Cardiac muscle cell (in vitro differentiated cells and primary cell): ENCODE measurements around the gene NATD1. TPM values are rescaled to one million over a fixed set of nuclear protein-coding genes. Genes with fewer than 3 reads are reported as not detected.

Source experiments
- DNase-seq, 2 donors: peaks; one replicate each; pipeline versions ENCODE4 v3.0.0 to v3.0.0-alpha.2; 2010 to 2017; ENCODE audit warnings: low read depth in 1 of 2, low spot score in 1 of 2
- H3K27ac ChIP-seq: fragments of 200-600 bp; sonication (generic); 2 replicates; pipeline ENCODE4 v1.5.1; 2016
- H3K27me3 ChIP-seq: fragments of 200-600 bp; sonication (generic); 2 replicates; pipeline ENCODE4 v1.6.0; 2016; ENCODE audit warnings: control low read depth
- H3K36me3 ChIP-seq: fragments of 200-600 bp; sonication (generic); 2 replicates; pipeline ENCODE4 v1.5.1; 2016; ENCODE audit warnings: control low read depth
- H3K4me1 ChIP-seq: fragments of 200-600 bp; sonication (generic); 2 replicates; pipeline ENCODE4 v1.8.1; 2017; ENCODE audit warnings: low read depth, mild to moderate bottlenecking, mixed run types
- H3K4me3 ChIP-seq: fragments of 200-600 bp; sonication (generic); 2 replicates; pipeline ENCODE4 v1.5.1; 2016; ENCODE audit warnings: mild to moderate bottlenecking
- H3K9me3 ChIP-seq: fragments of 200-600 bp; sonication (generic); 2 replicates; pipeline ENCODE4 v1.5.1; 2017; ENCODE audit warnings: low read depth, mild to moderate bottlenecking, control low read depth
- CTCF ChIP-seq: IDR thresholded peaks from 2 replicates; pipeline ENCODE4 v1.5.1; 2012; ENCODE audit warnings: low read depth, mild to moderate bottlenecking, low read length
- polyA plus RNA-seq: library from polyadenylated mRNA; unstranded; fragments of >200 nt; fragmentation: Nextera tagmentation; extraction: Ambion mirVana; gene quantifications from 2 replicates; pipeline ENCODE4 v1.2.1, GENCODE V29; 2016
- total RNA-seq: library from RNA; depleted of rRNA; stranded (reverse); fragments of >200 nt; gene quantifications from 2 replicates; pipeline ENCODE4 v1.2.3, GENCODE V29; 2016

NATD1 gene
- total and polyA plus RNA-seq, 2 experiments from 2014 or later, result 12.7 to 28.4 TPM

DNA sequence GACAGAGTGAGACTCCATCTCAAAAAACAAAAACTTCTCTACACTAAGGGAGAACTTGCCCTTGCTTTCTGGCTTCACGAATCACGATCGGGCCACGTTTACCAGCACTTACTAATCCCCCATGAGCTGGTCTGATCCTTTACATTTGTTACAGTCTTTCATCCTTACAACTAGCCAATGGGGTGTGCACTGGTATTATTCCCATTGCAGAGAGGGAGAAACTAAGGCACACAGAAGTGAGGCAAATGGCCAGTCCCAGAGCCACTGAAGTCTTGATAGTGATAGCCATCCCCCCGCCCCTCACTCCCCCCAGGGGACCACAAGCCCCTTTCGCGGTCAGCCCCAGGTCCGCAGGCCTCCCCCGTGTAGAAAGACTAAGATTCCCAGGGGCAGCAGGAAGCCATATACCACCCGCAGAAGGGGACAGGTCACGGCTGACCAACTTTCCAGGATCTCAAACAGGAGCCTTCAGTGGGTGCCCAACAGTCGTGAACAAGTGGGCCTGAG is 868 bp downstream of the NATD1 start:
- Histone ChIP-seq H3K4me3 (peak overlapping the region; percentile 48), H3K36me3 (no peaks in the 10 kb centered on the region), H3K27me3 (no peaks in the 10 kb centered on the region), H3K9me3 (no peaks in the 10 kb centered on the region), H3K4me1 (peaks cover 14% of the 10 kb centered on the region), H3K27ac (peak overlapping the region; percentile 14)
- no peak for TF ChIP-seq CTCF
- DNase-seq, result no peak

GRCh38 chr17:21251337-21252010 is 1.7 kb downstream of the NATD1 start:
- no peak overlapping the region for H3K27ac ChIP-seq
- H3K9me3 ChIP-seq, result no peaks in the 10 kb centered on the region
- peaks cover 14% of the 10 kb centered on the region for H3K4me1 ChIP-seq
- H3K27me3 ChIP-seq, result no peaks in the 10 kb centered on the region
- no peak overlapping the region for H3K4me3 ChIP-seq
- H3K36me3 ChIP-seq, result no peaks in the 10 kb centered on the region
- no peak for TF ChIP-seq CTCF
- no peak for DNase-seq

GRCh38 chr17:21250854-21251253 is 2.4 kb downstream of the NATD1 start:
- Histone ChIP-seq H3K27ac (no peak overlapping the region), H3K4me3 (no peak overlapping the region), H3K4me1 (peaks cover 14% of the 10 kb centered on the region), H3K9me3 (no peaks in the 10 kb centered on the region), H3K27me3 (no peaks in the 10 kb centered on the region), H3K36me3 (no peaks in the 10 kb centered on the region)
- peak in 1 of 2 donors; percentile 11 for DNase-seq
- no peak for TF ChIP-seq CTCF

- peaks cover 14% of the 10 kb centered on the region for H3K4me1 ChIP-seq
- TF ChIP-seq CTCF, result no peak
- no peak for DNase-seq
These were observed 3.1 kb downstream of the NATD1 start for GRCh38 chr17:21249920-21250703.

DNA sequence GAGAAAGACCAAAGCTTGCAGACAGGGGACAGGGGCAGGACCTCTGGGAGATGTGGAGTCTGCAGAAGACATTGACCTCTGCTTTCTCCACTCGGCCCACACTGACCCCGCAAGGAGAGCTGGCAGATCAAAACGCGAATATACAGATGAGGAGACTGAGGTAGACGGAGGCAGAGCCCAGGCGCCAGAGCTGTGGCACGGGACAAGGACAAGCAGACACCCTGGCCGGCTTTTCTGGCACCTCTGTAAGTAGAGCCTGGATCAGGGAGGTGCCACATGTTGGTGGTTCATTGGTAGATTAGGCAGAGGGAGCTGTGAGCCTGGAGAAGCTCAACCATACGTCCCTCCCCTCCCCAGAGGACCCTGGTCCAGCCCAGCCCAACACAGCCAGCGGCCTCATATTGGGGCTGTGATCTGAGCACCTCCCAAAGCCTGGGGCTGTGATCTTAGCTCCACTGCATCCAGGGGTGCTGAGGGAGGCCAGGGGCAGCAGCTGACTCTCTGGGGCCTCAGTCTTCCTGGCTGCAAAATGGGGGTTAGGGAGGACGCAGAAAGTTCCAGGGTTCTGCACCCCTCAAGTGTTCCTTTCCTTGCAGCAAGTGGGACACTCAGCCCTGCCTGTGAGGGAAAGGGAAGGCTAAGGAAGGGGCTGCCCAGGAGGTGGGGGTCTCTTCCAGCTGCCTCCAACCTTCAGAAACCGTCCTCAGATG is 4.0 kb downstream of the NATD1 start:
- TF ChIP-seq CTCF, result no peak
- H3K27ac ChIP-seq, result peak overlapping the region; percentile 72
- H3K36me3 ChIP-seq, result no peaks in the 10 kb centered on the region
- no peak for DNase-seq
- H3K4me3 ChIP-seq, result no peak overlapping the region
- H3K4me1 ChIP-seq, result peaks cover 14% of the 10 kb centered on the region
- no peaks in the 10 kb centered on the region for H3K9me3 ChIP-seq
- H3K27me3 ChIP-seq, result no peaks in the 10 kb centered on the region

More at GRCh38 chr17:21249920-21250703, 3.1 kb downstream of the NATD1 start:
- Histone ChIP-seq H3K36me3 (no peaks in the 10 kb centered on the region), H3K27me3 (no peaks in the 10 kb centered on the region), H3K9me3 (no peaks in the 10 kb centered on the region), H3K4me3 (no peak overlapping the region), H3K27ac (peak overlapping the region; percentile 72)
